Measurements from ENCODE around the gene PTPRG. TPM values are rescaled to one million over a fixed set of nuclear protein-coding genes. Genes with fewer than 3 reads are reported as not detected.

The PTPRG gene
- total RNA-seq, 1 donor from 2014 or later, result 39.6 TPM

DNA sequence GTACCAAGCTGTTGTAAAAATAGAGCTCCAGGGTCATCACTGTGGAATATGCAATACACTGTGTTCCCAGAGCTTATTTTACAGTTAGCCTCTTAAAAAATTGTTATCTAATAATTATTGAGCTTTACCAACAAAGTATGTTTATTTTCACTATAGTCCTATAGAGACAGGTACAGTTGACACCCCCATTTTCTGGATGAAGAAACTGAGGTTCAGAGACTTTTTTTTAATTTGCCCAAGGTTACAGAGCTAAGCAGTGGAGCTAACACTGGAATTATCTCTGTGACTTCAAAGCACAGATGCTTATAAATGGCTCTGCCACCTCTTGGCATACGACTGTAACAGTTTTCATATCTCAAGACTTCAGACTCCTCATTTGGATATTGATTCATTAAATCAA is 685.6 kb downstream of the PTPRG start:
- Mint-ChIP-seq H3K9me3 (ENCODE audit: unreplicated experiment) (no peaks in the 10 kb centered on the region), H3K27ac (ENCODE audit: unreplicated experiment) (no peak overlapping the region), H3K4me1 (ENCODE audit: low read depth, unreplicated experiment) (peaks cover 4% of the 10 kb centered on the region), H3K4me3 (ENCODE audit: unreplicated experiment) (no peak overlapping the region), H3K27me3 (ENCODE audit: low read depth, unreplicated experiment) (no peaks in the 10 kb centered on the region), H3K36me3 (ENCODE audit: low read depth, unreplicated experiment) (no peaks in the 10 kb centered on the region)
- Histone ChIP-seq H3K9ac (ENCODE audit: low read length) (no peak overlapping the region), H2AFZ (ENCODE audit: low read depth, low read length) (no peak overlapping the region), H4K20me1 (ENCODE audit: insufficient read depth, low read length) (no peaks in the 10 kb centered on the region), H3K27me3 (ENCODE audit: insufficient read depth, low read length) (no peaks in the 10 kb centered on the region), H3K36me3 (ENCODE audit: insufficient read depth, low read length) (no peaks in the 10 kb centered on the region), H3K4me2 (ENCODE audit: low read length) (no peak overlapping the region), H3K79me2 (ENCODE audit: insufficient read depth, low read length) (no peaks in the 10 kb centered on the region), H3K4me1 (ENCODE audit: insufficient read depth, low read length) (no peaks in the 10 kb centered on the region), H3K9me3 (ENCODE audit: insufficient read depth, low read depth, low read length) (no peaks in the 10 kb centered on the region), H3K4me3 (ENCODE audit: insufficient read depth, low read depth, low read length) (no peak overlapping the region), H3K27ac (ENCODE audit: low read depth, low read length) (no peak overlapping the region)
- DNase-seq (ENCODE audit: low read depth) (no peak), FAIRE-seq (no peak)
- no peak for TF ChIP-seq EZH2 (IDR thresholded peaks at IDR 0.05; ENCODE audit: insufficient read depth, low read length)
- TF ChIP-seq, protein P1, sequence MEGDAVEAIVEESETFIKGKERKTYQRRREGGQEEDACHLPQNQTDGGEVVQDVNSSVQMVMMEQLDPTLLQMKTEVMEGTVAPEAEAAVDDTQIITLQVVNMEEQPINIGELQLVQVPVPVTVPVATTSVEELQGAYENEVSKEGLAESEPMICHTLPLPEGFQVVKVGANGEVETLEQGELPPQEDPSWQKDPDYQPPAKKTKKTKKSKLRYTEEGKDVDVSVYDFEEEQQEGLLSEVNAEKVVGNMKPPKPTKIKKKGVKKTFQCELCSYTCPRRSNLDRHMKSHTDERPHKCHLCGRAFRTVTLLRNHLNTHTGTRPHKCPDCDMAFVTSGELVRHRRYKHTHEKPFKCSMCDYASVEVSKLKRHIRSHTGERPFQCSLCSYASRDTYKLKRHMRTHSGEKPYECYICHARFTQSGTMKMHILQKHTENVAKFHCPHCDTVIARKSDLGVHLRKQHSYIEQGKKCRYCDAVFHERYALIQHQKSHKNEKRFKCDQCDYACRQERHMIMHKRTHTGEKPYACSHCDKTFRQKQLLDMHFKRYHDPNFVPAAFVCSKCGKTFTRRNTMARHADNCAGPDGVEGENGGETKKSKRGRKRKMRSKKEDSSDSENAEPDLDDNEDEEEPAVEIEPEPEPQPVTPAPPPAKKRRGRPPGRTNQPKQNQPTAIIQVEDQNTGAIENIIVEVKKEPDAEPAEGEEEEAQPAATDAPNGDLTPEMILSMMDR (IDR thresholded peaks at IDR 0.05; ENCODE audit: insufficient read depth, low read depth, low read length), result no peak

DNA sequence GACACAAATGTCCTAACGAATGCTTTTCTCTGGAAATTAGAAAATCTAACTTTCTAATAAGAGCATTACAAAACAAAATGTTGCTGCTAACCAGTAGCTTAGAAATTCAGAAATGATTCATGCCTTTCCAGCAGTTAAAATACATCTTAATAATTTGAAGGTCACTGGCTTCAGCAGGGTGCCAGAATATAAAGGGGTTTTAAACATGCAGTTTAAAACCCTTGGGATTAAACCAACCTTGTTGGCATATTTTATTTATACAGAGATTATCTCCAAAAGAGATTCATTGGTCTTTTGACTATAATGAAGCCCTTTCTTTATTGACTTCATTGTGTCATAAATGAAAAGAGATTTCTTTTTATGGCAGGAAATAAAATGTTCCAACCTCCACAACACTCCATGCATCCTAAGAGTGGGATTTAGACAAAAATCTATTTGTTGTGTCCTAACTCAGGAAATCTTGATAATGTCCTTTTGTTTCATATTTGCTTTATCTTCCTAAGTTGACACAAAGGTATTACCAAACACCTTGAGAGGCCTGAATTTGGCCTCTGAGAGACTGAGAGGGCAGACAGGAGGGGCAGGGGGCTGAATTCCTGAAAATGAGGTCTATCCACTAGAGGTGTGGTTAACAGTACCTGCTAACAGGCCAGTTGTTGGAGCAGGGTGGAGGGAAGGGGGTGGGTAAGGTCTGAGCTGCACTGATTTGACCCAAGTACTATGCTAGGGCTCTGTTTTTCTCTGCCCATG is 687.5 kb downstream of the PTPRG start:
- TF ChIP-seq EZH2 (IDR thresholded peaks at IDR 0.05; ENCODE audit: insufficient read depth, low read length), result no peak
- TF ChIP-seq, protein P1 (IDR thresholded peaks at IDR 0.05; ENCODE audit: insufficient read depth, low read depth, low read length), result no peak
- Histone ChIP-seq H3K36me3 (ENCODE audit: insufficient read depth, low read length) (no peaks in the 10 kb centered on the region), H4K20me1 (ENCODE audit: insufficient read depth, low read length) (no peaks in the 10 kb centered on the region), H3K27me3 (ENCODE audit: insufficient read depth, low read length) (no peaks in the 10 kb centered on the region), H3K27ac (ENCODE audit: low read depth, low read length) (no peak overlapping the region), H3K4me1 (ENCODE audit: insufficient read depth, low read length) (no peaks in the 10 kb centered on the region), H3K4me3 (ENCODE audit: insufficient read depth, low read depth, low read length) (no peak overlapping the region), H3K4me2 (ENCODE audit: low read length) (no peak overlapping the region), H3K79me2 (ENCODE audit: insufficient read depth, low read length) (no peaks in the 10 kb centered on the region), H3K9me3 (ENCODE audit: insufficient read depth, low read depth, low read length) (no peaks in the 10 kb centered on the region), H3K9ac (ENCODE audit: low read length) (no peak overlapping the region), H2AFZ (ENCODE audit: low read depth, low read length) (no peak overlapping the region)
- H3K4me1 Mint-ChIP-seq (ENCODE audit: low read depth, unreplicated experiment), result peaks cover 4% of the 10 kb centered on the region
- DNase-seq (ENCODE audit: low read depth) (no peak), FAIRE-seq (no peak)
- H3K36me3 Mint-ChIP-seq (ENCODE audit: low read depth, unreplicated experiment), result no peaks in the 10 kb centered on the region
- H3K4me3 Mint-ChIP-seq (ENCODE audit: unreplicated experiment), result no peak overlapping the region
- no peaks in the 10 kb centered on the region for H3K9me3 Mint-ChIP-seq (ENCODE audit: unreplicated experiment)
- no peaks in the 10 kb centered on the region for H3K27me3 Mint-ChIP-seq (ENCODE audit: low read depth, unreplicated experiment)
- H3K27ac Mint-ChIP-seq (ENCODE audit: unreplicated experiment), result no peak overlapping the region

DNA sequence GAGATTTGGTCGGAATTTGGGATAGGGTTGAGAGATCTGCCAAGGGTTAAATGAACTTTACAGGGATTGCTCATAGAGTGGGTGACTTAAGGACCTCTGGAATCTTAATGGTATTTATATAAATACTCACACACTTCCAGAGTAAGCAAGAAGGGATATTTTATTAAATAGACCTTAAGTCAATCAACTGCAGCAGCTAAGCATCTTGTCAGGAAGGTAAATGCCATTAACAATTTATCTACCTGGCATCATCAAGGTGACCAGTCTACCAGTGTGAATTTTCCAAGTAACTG is 688.1 kb downstream of the PTPRG start:
- H3K27ac Mint-ChIP-seq (ENCODE audit: unreplicated experiment), result no peak overlapping the region

More for the DNA sequence above, 688.1 kb downstream of the PTPRG start:
- H3K9me3 Mint-ChIP-seq (ENCODE audit: unreplicated experiment), result no peaks in the 10 kb centered on the region
- no peak overlapping the region for H3K9ac ChIP-seq (ENCODE audit: low read length)
- no peaks in the 10 kb centered on the region for H4K20me1 ChIP-seq (ENCODE audit: insufficient read depth, low read length)
- no peaks in the 10 kb centered on the region for H3K4me1 ChIP-seq (ENCODE audit: insufficient read depth, low read length)
- H3K4me3 ChIP-seq (ENCODE audit: insufficient read depth, low read depth, low read length), result no peak overlapping the region
- H3K4me2 ChIP-seq (ENCODE audit: low read length), result no peak overlapping the region
- DNase-seq (ENCODE audit: low read depth) (no peak), FAIRE-seq (no peak)
- no peak for TF ChIP-seq EZH2 (IDR thresholded peaks at IDR 0.05; ENCODE audit: insufficient read depth, low read length)
- TF ChIP-seq, protein P1 (IDR thresholded peaks at IDR 0.05; ENCODE audit: insufficient read depth, low read depth, low read length), result no peak
- peaks cover 4% of the 10 kb centered on the region for H3K4me1 Mint-ChIP-seq (ENCODE audit: low read depth, unreplicated experiment)
- no peaks in the 10 kb centered on the region for H3K27me3 ChIP-seq (ENCODE audit: insufficient read depth, low read length)
- H3K27ac ChIP-seq (ENCODE audit: low read depth, low read length), result no peak overlapping the region
- no peak overlapping the region for H2AFZ ChIP-seq (ENCODE audit: low read depth, low read length)
- H3K79me2 ChIP-seq (ENCODE audit: insufficient read depth, low read length), result no peaks in the 10 kb centered on the region
- H3K36me3 Mint-ChIP-seq (ENCODE audit: low read depth, unreplicated experiment), result no peaks in the 10 kb centered on the region
- H3K4me3 Mint-ChIP-seq (ENCODE audit: unreplicated experiment), result no peak overlapping the region
- no peaks in the 10 kb centered on the region for H3K27me3 Mint-ChIP-seq (ENCODE audit: low read depth, unreplicated experiment)
- no peaks in the 10 kb centered on the region for H3K36me3 ChIP-seq (ENCODE audit: insufficient read depth, low read length)
- no peaks in the 10 kb centered on the region for H3K9me3 ChIP-seq (ENCODE audit: insufficient read depth, low read depth, low read length)
